ENCODE measurements around the gene CMA1. TPM values are rescaled to one million over a fixed set of nuclear protein-coding genes. Genes with fewer than 3 reads are reported as not detected.

Gene CMA1
- polyA plus RNA-seq, 1 donor = 0.42 TPM

DNA sequence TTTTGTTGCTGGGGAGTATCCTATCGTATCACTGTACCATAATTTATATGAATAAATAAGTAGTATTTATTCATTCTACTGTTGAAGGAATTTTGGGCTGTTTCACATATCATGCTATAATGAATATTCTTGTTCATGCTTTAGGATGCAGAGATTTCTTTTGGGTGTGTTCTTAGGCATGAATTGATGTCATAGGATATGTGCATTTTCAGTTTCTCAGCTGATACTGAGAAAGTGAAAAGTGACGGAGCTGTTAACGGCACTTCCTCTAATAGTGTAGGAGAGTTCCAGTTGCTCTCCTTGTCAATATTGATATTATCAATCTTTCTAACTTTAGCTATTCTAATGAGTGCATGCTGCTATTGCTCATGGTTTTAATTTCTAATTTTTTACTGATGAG, 42.3 kb downstream of the CMA1 start:
- no peak for DNase-seq

- DNase-seq = no peak
Observed at GRCh38 chr14:24465368-24465767, 42.7 kb downstream of the CMA1 start.

DNA sequence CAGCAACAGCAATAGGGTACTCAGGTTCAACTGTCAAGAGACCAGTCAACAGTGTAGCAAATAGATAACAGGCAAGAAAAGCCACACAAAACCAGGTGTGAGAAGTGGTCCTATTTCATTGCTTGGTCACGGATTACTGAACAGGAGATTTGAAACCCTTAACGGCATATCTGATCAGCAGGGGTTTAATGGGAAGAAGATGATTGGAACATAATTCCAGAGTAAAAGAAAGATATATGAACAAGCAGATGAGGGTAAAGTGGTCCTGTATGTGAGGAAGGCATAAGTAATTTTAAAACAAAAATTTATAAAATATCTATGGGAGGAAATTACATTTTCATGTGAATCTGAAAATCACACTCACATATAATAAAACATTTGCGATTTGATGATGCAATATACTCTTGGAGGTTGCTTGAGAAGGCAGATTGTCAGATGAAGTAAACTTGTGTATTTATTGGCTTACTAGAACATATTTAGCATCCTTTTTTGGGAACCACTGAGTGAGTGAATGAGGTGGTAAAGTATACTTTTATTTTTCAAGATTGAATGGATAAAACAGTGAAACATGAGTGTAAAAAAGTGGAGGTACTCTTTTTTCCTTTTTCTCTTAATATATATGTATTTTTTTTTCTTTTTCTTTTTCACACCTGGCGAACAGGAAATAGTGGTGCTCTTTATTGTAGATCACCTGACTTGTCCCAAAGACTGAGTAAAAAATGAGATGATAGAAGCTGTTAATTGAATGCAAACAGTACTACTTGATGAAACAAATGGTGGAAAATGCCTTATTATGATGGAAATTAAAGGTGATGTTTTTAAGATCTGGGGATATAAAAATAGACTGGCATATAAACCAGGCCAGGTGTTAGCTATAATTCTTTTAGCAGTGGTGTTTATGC, 43.9 kb downstream of the CMA1 start:
- no peak for DNase-seq

- DNase-seq = no peak
Observed at GRCh38 chr14:24463017-24463883, 44.8 kb downstream of the CMA1 start.

DNA sequence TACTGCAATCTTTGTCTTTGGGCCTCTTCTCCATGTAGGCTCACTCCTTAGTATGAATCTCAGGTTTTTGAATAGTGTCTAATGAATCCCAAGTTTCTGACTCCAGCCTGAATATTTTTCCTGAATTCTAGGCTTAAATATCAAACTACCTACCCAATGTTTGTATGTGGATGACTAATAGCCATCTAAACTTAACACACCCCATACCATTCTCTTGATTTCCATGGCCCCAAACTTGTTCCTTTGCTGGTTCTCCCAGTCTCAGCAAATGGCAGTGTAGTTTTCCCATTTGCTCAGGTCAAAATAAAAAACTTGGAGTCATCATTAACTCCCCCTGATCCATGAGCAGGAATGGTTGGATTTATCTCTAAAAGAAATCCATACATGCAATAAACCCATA, 46.7 kb downstream of the CMA1 start:
- DNase-seq = no peak

DNA sequence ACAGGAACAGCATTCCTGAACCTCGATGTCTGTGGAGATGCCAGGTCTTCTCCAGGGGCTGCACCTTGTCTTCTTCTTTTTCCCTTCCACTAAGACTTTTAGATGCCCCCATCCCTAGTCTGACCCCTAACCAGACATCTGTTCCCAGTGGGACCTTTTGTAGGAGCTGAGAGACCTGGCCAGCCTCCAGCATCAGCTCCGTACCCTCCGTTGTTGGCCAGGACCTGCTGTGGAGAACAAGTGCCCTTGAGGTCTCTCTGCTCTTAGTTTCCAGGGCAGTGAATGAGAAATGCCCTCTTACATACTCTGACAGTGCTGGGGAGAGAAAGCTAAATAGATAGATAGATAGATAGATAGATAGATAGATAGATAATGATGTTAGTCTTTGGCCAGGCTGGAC, 48.7 kb downstream of the CMA1 start:
- DNase-seq = no peak

DNA sequence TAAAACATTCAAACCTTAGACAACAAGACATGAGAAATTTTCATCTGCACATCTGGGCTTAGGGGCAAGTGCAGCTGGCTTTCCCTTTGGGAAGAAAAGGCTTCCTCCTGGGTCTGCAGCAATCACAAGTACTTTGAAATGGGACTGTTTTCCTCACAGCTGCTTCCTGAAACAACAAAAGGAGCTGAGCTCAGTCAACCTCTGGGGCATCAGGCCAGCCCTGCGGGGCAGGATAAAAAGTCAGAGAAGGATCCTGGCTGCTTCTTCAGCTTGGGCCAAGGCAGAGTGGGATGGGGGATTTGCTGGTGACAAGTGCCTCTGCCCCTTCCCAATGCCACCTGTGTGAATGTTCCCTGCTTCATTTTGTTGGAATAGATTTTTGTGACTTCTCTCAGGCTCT, 49.3 kb downstream of the CMA1 start:
- DNase-seq = no peak

GRCh38 chr14:24456980-24457379, 51.1 kb downstream of the CMA1 start:
- DNase-seq = no peak

Other genes with a start within 250 kb of the CMA1 start
- 2.3 TPM for gene TGM1, start 245.1 kb downstream of the CMA1 start, polyA plus RNA-seq (ENCODE audit: insufficient read length)
- 18.8 TPM for gene RABGGTA, start 236.7 kb downstream of the CMA1 start, polyA plus RNA-seq (ENCODE audit: insufficient read length)
- 48.9 TPM for gene DHRS1, start 208.5 kb downstream of the CMA1 start, polyA plus RNA-seq (ENCODE audit: insufficient read length)
- gene NOP9, start 208.4 kb downstream of the CMA1 start, polyA plus RNA-seq (ENCODE audit: insufficient read length) = 29.0 TPM
- 24.8 TPM for gene CIDEB, start 200.3 kb downstream of the CMA1 start, polyA plus RNA-seq (ENCODE audit: insufficient read length)
- gene LTB4R2, start 198.1 kb downstream of the CMA1 start, polyA plus RNA-seq (ENCODE audit: insufficient read length) = 4.6 TPM
- 6.7 TPM for gene LTB4R, start 196.8 kb downstream of the CMA1 start, polyA plus RNA-seq (ENCODE audit: insufficient read length)
- 22.4 TPM for gene ADCY4, start 173.2 kb downstream of the CMA1 start, polyA plus RNA-seq (ENCODE audit: insufficient read length)
- gene RIPK3, start 168.3 kb downstream of the CMA1 start, polyA plus RNA-seq (ENCODE audit: insufficient read length) = 3.5 TPM
- gene NFATC4, start 140.1 kb downstream of the CMA1 start, polyA plus RNA-seq (ENCODE audit: insufficient read length) = 70.3 TPM
- gene NYNRIN, start 109.3 kb downstream of the CMA1 start, polyA plus RNA-seq (ENCODE audit: insufficient read length) = 54.6 TPM
- 3.7 TPM for gene CBLN3, start 78.6 kb downstream of the CMA1 start, polyA plus RNA-seq (ENCODE audit: insufficient read length)
- 50.5 TPM for gene KHNYN, start 78.3 kb downstream of the CMA1 start, polyA plus RNA-seq (ENCODE audit: insufficient read length)
- gene SDR39U1, start 65.5 kb downstream of the CMA1 start, polyA plus RNA-seq (ENCODE audit: insufficient read length) = 55.4 TPM
- gene CTSG, start 68.0 kb upstream of the CMA1 start, polyA plus RNA-seq (ENCODE audit: insufficient read length) = 0.27 TPM
- not detected for gene GZMH, start 101.4 kb upstream of the CMA1 start, polyA plus RNA-seq (ENCODE audit: insufficient read length)
- gene GZMB, start 125.9 kb upstream of the CMA1 start, polyA plus RNA-seq (ENCODE audit: insufficient read length) = 0.55 TPM

Measured in left kidney (tissue), 2 donors.